K562 (cell line): ENCODE measurements around the gene NPTXR. TPM values are rescaled to one million over a fixed set of nuclear protein-coding genes. Genes with fewer than 3 reads are reported as not detected.

Source experiments
- ATAC-seq: fragments of 200-7000 bp; cut with Tn5 transposase; 3 replicates; pipeline ENCODE4 v1.9.1; 2020; ENCODE audit warnings: moderate library complexity
- BruUV-seq: library from RNA; stranded (reverse); fragments of 400-500 nt; replicated peaks from 2 replicates; lab custom pipeline; 2021; lab: Mats Ljungman, UMichigan
- CTCF ChIA-PET: fragments of 300-600 bp; formaldehyde crosslinking; extraction: SDS; loops from one replicate; lab custom pipeline; 2021; ENCODE audit warnings: low intra/inter-chr PET ratio; lab: Yijun Ruan, JAX
- POLR2A ChIA-PET: fragments of 300-600, 350-650 bp; sonication (Branson Sonifier 250); formaldehyde crosslinking; extraction: SDS; loops from one replicate; lab custom pipeline; 2021; ENCODE audit warnings: antibody characterized with exemption, inconsistent platforms; lab: Yijun Ruan, JAX
- DNase-seq, 4 experiments: peaks; one replicate each; pipeline versions ENCODE4 v3.0.0 to v3.0.0-alpha.2; 2011 to 2018; ENCODE audit warnings: low spot score in 3 of 4, mixed read lengths in 3 of 4; ENCODE audit errors: extremely low read depth in 1 of 4
- FAIRE-seq: peaks from 2 replicates; lab custom pipeline; 2011; peaks lifted over from hg19 to GRCh38; lab: Jason Lieb, UNC
- H2AFZ ChIP-seq: 2 replicates; pipeline ENCODE4 v1.6.0; 2011; ENCODE audit warnings: low read depth, low read length, control low read depth, inconsistent platforms
- H3K27ac ChIP-seq: fragments of 200-600 bp; 3 replicates; pipeline ENCODE4 v1.8.0; 2011; ENCODE audit warnings: low read depth, mild to moderate bottlenecking, control low read depth, inconsistent platforms, low read length, moderate library complexity, mixed read lengths; ENCODE audit errors: extremely low read depth
- H3K27me3 ChIP-seq, 2 experiments: fragments of 300-600 bp in 1 of 2; 2 replicates in 1 of 2; 3 replicates in 1 of 2; pipeline versions ENCODE4 v1.6.0 to v1.8.0; 2011; ENCODE audit warnings: inconsistent platforms in 2 of 2, low read length in 2 of 2, mild to moderate bottlenecking in 1 of 2, mixed read lengths in 1 of 2, moderate library complexity in 1 of 2; ENCODE audit not compliant: control insufficient read depth in 2 of 2, insufficient read depth in 2 of 2
- H3K36me3 ChIP-seq: fragments of 300-600 bp; 3 replicates; pipeline ENCODE4 v1.8.0; 2011; ENCODE audit warnings: mild to moderate bottlenecking, low read length, inconsistent platforms; ENCODE audit not compliant: control insufficient read depth, insufficient read depth
- H3K4me1 ChIP-seq, 2 experiments: fragments of 200-600 bp in 1 of 2; replicated peaks in 1 of 2; 2 replicates in 1 of 2; 3 replicates in 1 of 2; pipeline versions ENCODE4 v1.5.1 to v1.8.0; 2011; ENCODE audit warnings: inconsistent platforms in 2 of 2, low read length in 2 of 2, mild to moderate bottlenecking in 1 of 2, mixed read lengths in 1 of 2, moderate library complexity in 1 of 2; ENCODE audit not compliant: control insufficient read depth in 2 of 2, insufficient read depth in 2 of 2
- H3K4me2 ChIP-seq: 2 replicates; pipeline ENCODE4 v1.6.1; 2011; ENCODE audit warnings: low read length, control low read depth, inconsistent platforms, mixed read lengths; ENCODE audit not compliant: insufficient read depth
- H3K4me3 ChIP-seq: fragments of 200-600 bp; sonication (generic), shearing (Covaris generic); 2 replicates; pipeline ENCODE4 v1.5.1; 2016; ENCODE audit warnings: control low read depth, inconsistent platforms
- H3K79me2 ChIP-seq: fragments of 200-600 bp; 3 replicates; pipeline ENCODE4 v1.8.0; 2011; ENCODE audit warnings: low read length, inconsistent platforms; ENCODE audit not compliant: control insufficient read depth, insufficient read depth
- H3K9ac ChIP-seq, 2 experiments: 2 replicates each; pipeline versions ENCODE4 v1.6.0 to v1.6.1; 2011; ENCODE audit warnings: low read depth in 2 of 2, low read length in 2 of 2, control low read depth in 1 of 2, inconsistent platforms in 1 of 2, mild to moderate bottlenecking in 1 of 2, mixed read lengths in 1 of 2; ENCODE audit not compliant: insufficient read depth in 1 of 2
- H3K9me1 ChIP-seq: one replicate; pipeline ENCODE4 v1.6.0; 2011; ENCODE audit warnings: inconsistent platforms, mild to moderate bottlenecking, low read length, moderate library complexity; ENCODE audit not compliant: control insufficient read depth, insufficient read depth
- H3K9me3 ChIP-seq: replicated peaks from 2 replicates; pipeline ENCODE4 v1.5.1; 2011; ENCODE audit warnings: low read depth, low read length, inconsistent platforms; ENCODE audit not compliant: control insufficient read depth, insufficient read depth
- H4K20me1 ChIP-seq: replicated peaks from 2 replicates; pipeline ENCODE4 v1.6.1; 2011; ENCODE audit warnings: low read length, inconsistent platforms, mixed read lengths; ENCODE audit not compliant: control insufficient read depth, insufficient read depth
- HDAC1 ChIP-seq, 2 experiments: fragments of 450-650 bp; IDR thresholded peaks; 2 replicates each; pipeline ENCODE4 v1.6.1; 2016 to 2017; ENCODE audit warnings: inconsistent platforms in 1 of 2, mild to moderate bottlenecking in 1 of 2, moderate library complexity in 1 of 2
- HNRNPK ChIP-seq: fragments of 200-400 bp; formaldehyde crosslinking; IDR thresholded peaks from one replicate; pipeline ENCODE4 v1.6.1; 2018; ENCODE audit warnings: mild to moderate bottlenecking, low read depth, low read length; ENCODE audit not compliant: poor library complexity, severe bottlenecking
- MAFG ChIP-seq: fragments of 450-650 bp; conservative IDR thresholded peaks from 2 replicates; pipeline ENCODE4 v1.6.1; 2016; ENCODE audit warnings: missing genetic modification characterization, missing compliant biosample characterization
- NFYB ChIP-seq: IDR thresholded peaks from 2 replicates; pipeline ENCODE4 v1.6.1; 2011; ENCODE audit warnings: mild to moderate bottlenecking, moderate library complexity; ENCODE audit not compliant: insufficient read length; ENCODE audit errors: extremely low read depth
- TCFL5 ChIP-seq: fragments of 250-450 bp; sonication (Bioruptor Pico); conservative IDR thresholded peaks from 2 replicates; pipeline ENCODE4 v1.6.1; 2021; ENCODE audit warnings: mild to moderate bottlenecking, moderate library complexity, matching md5 sums
- U2AF2 ChIP-seq: fragments of 200-400 bp; formaldehyde crosslinking; optimal IDR thresholded peaks from 2 replicates; pipeline ENCODE3; 2017; ENCODE audit warnings: low read depth, mild to moderate bottlenecking, low read length
- ZBTB33 ChIP-seq: sonication (generic); formaldehyde crosslinking; IDR thresholded peaks from 2 replicates; pipeline ENCODE4 v1.8.1; 2023; ENCODE audit warnings: mild to moderate bottlenecking, missing genetic modification reagents
- WGBS: fragments of 100-300 bp; shearing (Covaris generic); methylation state at CpG from one replicate; pipeline ENCODE4 v1.1.6; 2016; ENCODE audit warnings: low coverage, mixed read lengths; ENCODE audit not compliant: insufficient coverage; ENCODE audit errors: missing lambda C conversion rate; 5-methylcytosine and 5-hydroxymethylcytosine counted together
- in situ Hi-C: fragments of 300-500 bp; cut with MboI; formaldehyde crosslinking; loops from 4 replicates; pipeline ENCODE4 v1.15.0; 2018; ENCODE audit warnings: inconsistent platforms, mixed read lengths
- intact Hi-C: fragments of 100-400 bp; cut with micrococcal nuclease; formaldehyde crosslinking; loops from 2 replicates; pipeline ENCODE4 v1.14.2; 2022
- polyA plus RNA-seq, 8 experiments: library from polyadenylated mRNA; depleted of rRNA in 4 of 8; stranded (reverse) in 5 of 8; unstranded in 3 of 8; fragments of >200 nt; fragmentation: Nextera tagmentation in 2 of 8; fragmentation: Illumina TruSeq in 1 of 8; extraction: Ambion mirVana in 2 of 8; extraction: Trizol in 1 of 8; gene quantifications; 2 replicates each; pipeline versions ENCODE4 v1.2.1 to v1.2.3, GENCODE V29; 2011 to 2014; ENCODE audit warnings: inconsistent platforms in 1 of 8, missing spikeins in 1 of 8
- total RNA-seq, 7 experiments: library from RNA; depleted of rRNA in 6 of 7; stranded (reverse); fragments of >200 nt in 6 of 7; fragmentation: Illumina TruSeq in 2 of 7; extraction: Trizol in 2 of 7; gene quantifications; 2 replicates each; pipeline versions ENCODE4 v1.2.1 to v1.2.3, GENCODE V29; 2011 to 2021; ENCODE audit warnings: low replicate concordance in 1 of 7
- TF ChIP-seq, protein P1 (sequence below): IDR thresholded peaks from 2 replicates; pipeline ENCODE4 v1.6.1; 2016; ENCODE audit warnings: missing genetic modification characterization, missing compliant biosample characterization

Gene NPTXR
- total and polyA plus RNA-seq, 9 of the 15 experiments (the other 6 are each of a cell fraction or from before 2014, with no cell fraction given): 0.01 to 3.1 (median 1.1) TPM

DNA sequence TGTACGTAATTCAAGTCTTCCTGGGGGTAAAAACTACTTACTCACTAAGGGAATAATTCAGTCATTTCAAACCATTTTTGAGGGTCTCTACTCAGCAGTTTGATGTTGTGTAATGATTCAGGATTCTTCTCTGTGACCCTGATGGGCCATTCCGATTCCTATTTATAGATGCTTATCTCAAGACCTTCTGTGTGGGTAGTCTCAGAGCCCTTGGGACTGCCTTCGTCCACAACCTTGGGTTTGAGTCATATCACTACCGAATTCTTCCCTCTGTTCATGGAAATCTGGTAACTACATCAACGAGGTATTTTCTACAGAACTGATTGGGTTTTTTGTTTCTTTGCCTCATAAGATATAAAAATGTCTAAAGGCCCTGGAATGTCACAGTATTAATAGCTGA is 42.5 kb upstream of the NPTXR start (continued):
- TF ChIP-seq ZBTB33 (CRISPR knock-in tag) (no peak), NFYB (no peak), U2AF2 (no peak), TCFL5 (CRISPR knock-in tag) (no peak), HNRNPK (no peak), HDAC1 (IDR thresholded peaks at IDR 0.05) (no peak)

- no peaks in the 10 kb centered on the region for H4K20me1 ChIP-seq
- H3K9ac ChIP-seq: no peak overlapping the region
- no peak overlapping the region for H3K4me3 ChIP-seq
- in situ Hi-C loops: no loop called here
- no peaks in the 10 kb centered on the region for H3K36me3 ChIP-seq
- no TSS peak for BruUV-seq
- intact Hi-C loops: no loop called here
- TF ChIP-seq, protein P1, sequence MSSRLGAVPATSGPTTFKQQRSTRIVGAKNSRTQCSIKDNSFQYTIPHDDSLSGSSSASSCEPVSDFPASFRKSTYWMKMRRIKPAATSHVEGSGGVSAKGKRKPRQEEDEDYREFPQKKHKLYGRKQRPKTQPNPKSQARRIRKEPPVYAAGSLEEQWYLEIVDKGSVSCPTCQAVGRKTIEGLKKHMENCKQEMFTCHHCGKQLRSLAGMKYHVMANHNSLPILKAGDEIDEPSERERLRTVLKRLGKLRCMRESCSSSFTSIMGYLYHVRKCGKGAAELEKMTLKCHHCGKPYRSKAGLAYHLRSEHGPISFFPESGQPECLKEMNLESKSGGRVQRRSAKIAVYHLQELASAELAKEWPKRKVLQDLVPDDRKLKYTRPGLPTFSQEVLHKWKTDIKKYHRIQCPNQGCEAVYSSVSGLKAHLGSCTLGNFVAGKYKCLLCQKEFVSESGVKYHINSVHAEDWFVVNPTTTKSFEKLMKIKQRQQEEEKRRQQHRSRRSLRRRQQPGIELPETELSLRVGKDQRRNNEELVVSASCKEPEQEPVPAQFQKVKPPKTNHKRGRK (tag): peak; percentile 72
- no peak for TF ChIP-seq MAFG (tag)
- no peaks in the 10 kb centered on the region for H3K9me3 ChIP-seq
- ChIA-PET CTCF (no interaction called here), POLR2A (interaction anchor here (0.5 to 1.0 kb wide), 5 partner anchors 38 to 816 kb away, joined by 3 to 4 read pairs (median 3); no protein-coding TSS in a partner anchor)
- no peak overlapping the region for H2AFZ ChIP-seq
- no peaks in the 10 kb centered on the region for H3K79me2 ChIP-seq
- FAIRE-seq (no peak), ATAC-seq (no peak), DNase-seq (peak in 1 of 4 experiments; percentile 2)
- H3K4me2 ChIP-seq: no peak overlapping the region
- H3K27me3 ChIP-seq: peaks cover 4 to 29% of the 10 kb centered on the region in 2 experiments; a peak in 3 of 5 replicates
- WGBS: 0% methylated on average over 7 of the region's 9 CpGs
- H3K9me1 ChIP-seq: no peaks in the 10 kb centered on the region
- no peak overlapping the region for H3K27ac ChIP-seq
- no peaks in the 10 kb centered on the region for H3K4me1 ChIP-seq
Observed at GRCh38 chr22:38882972-38883622, 39.3 kb upstream of the NPTXR start.
